Middle frontal gyrus (tissue), 1 donor: ENCODE results near the gene CCDC34.
"Not testable (repeated sequence)": the region's sequence is repeated elsewhere in the genome, so short reads cannot be mapped to it uniquely, and the experiment has no call there.

Source experiments
- DNase-seq: peaks from one replicate; pipeline ENCODE4 v3.0.0-alpha.2; 2015; ENCODE audit warnings: low spot score; ENCODE audit errors: extremely low spot score

The CCDC34 gene

GRCh38 chr11:27363576-27364117 is 632 bp upstream of the CCDC34 start:
- no peak for DNase-seq

GRCh38 chr11:27361649-27362431 is 1.2 kb downstream of the CCDC34 start:
- no peak for DNase-seq

GRCh38 chr11:27358296-27358695 is 4.7 kb downstream of the CCDC34 start:
- no peak for DNase-seq

- DNase-seq: no peak
Observed at GRCh38 chr11:27357250-27357649, 5.8 kb downstream of the CCDC34 start.

GRCh38 chr11:27356624-27357222 is 6.3 kb downstream of the CCDC34 start:
- DNase-seq: no peak

- DNase-seq: no peak
Observed at GRCh38 chr11:27355575-27356104, 7.4 kb downstream of the CCDC34 start.

GRCh38 chr11:27354359-27354965 is 8.6 kb downstream of the CCDC34 start:
- no peak for DNase-seq

GRCh38 chr11:27353593-27354358 is 9.2 kb downstream of the CCDC34 start:
- DNase-seq: no peak

GRCh38 chr11:27352781-27353180 is 10.2 kb downstream of the CCDC34 start:
- no peak for DNase-seq

GRCh38 chr11:27350511-27350910 is 12.5 kb downstream of the CCDC34 start:
- DNase-seq: no peak

GRCh38 chr11:27349919-27350318 is 13.1 kb downstream of the CCDC34 start:
- no peak for DNase-seq

GRCh38 chr11:27348340-27348873 is 14.6 kb downstream of the CCDC34 start:
- no peak for DNase-seq

- DNase-seq: no peak
Observed at GRCh38 chr11:27347359-27348339, 15.4 kb downstream of the CCDC34 start.

- DNase-seq: no peak
Observed at GRCh38 chr11:27339941-27340340, 23.1 kb downstream of the CCDC34 start.

GRCh38 chr11:27334764-27335163 is 28.3 kb downstream of the CCDC34 start:
- DNase-seq: not testable (repeated sequence)

- no peak for DNase-seq
Observed at GRCh38 chr11:27331981-27332380, 31.0 kb downstream of the CCDC34 start.

GRCh38 chr11:27330633-27331270 is 32.3 kb downstream of the CCDC34 start:
- DNase-seq: no peak

GRCh38 chr11:27329867-27330632 is 33.0 kb downstream of the CCDC34 start:
- no peak for DNase-seq

- no peak for DNase-seq
Observed at GRCh38 chr11:27328614-27329013, 34.4 kb downstream of the CCDC34 start.
